Right atrium auricular region (tissue), 2 donors: ENCODE results near the gene MIX23. TPM values are rescaled to one million over a fixed set of nuclear protein-coding genes. Genes with fewer than 3 reads are reported as not detected.

Experiments
- DNase-seq: peaks from one replicate; pipeline ENCODE4 v3.0.0-alpha.2; 2019; ENCODE audit warnings: low spot score
- H3K27ac ChIP-seq, 2 donors: fragments of 200-600 bp; sonication (generic); 1 replicate in 1 of 2; 2 replicates in 1 of 2; pipeline ENCODE4 v1.5.1; 2016 to 2019
- H3K27me3 ChIP-seq, 2 donors: fragments of 200-600 bp; sonication (generic); one replicate each; pipeline versions ENCODE4 v1.5.1 to v1.6.0; 2017 to 2019
- H3K36me3 ChIP-seq: fragments of 200-600 bp; sonication (generic); one replicate; pipeline ENCODE4 v1.5.1; 2016
- H3K4me1 ChIP-seq, 2 donors: fragments of 200-600 bp; sonication (generic); one replicate each; pipeline versions ENCODE4 v1.5.1 to v1.6.0; 2017 to 2019
- H3K4me3 ChIP-seq, 2 donors: fragments of 200-600 bp; sonication (generic); 1 replicate in 1 of 2; 2 replicates in 1 of 2; pipeline ENCODE4 v1.5.1; 2017 to 2019; ENCODE audit warnings: mild to moderate bottlenecking in 1 of 2, moderate library complexity in 1 of 2
- H3K9me3 ChIP-seq, 2 donors: fragments of 200-600 bp; sonication (generic); one replicate each; pipeline ENCODE4 v1.5.1; 2019
- CTCF ChIP-seq, 2 donors: fragments of 200-600 bp; sonication (generic); IDR thresholded peaks; one replicate each; pipeline ENCODE4 v1.5.1; 2019; ENCODE audit warnings: antibody characterized with exemption in 2 of 2
- total RNA-seq, 2 donors: library from RNA; depleted of rRNA; stranded (reverse); fragments of >200 nt; gene quantifications; one replicate each; pipeline ENCODE4 v1.1.0, GENCODE V29; 2016

MIX23 gene
- total RNA-seq, 2 donors from 2014 or later: 15.5 to 19.5 TPM

GRCh38 chr3:122398920-122399319 is 15.9 kb upstream of the MIX23 start:
- Histone ChIP-seq H3K36me3 (peaks cover 10% of the 10 kb centered on the region), H3K27ac (no peak overlapping the region), H3K9me3 (no peaks in the 10 kb centered on the region), H3K27me3 (no peaks in the 10 kb centered on the region), H3K4me3 (no peak overlapping the region), H3K4me1 (no peaks in the 10 kb centered on the region)
- DNase-seq: no peak
- TF ChIP-seq CTCF (IDR thresholded peaks at IDR 0.05): no peak

- H3K9me3 ChIP-seq: no peaks in the 10 kb centered on the region
- H3K27me3 ChIP-seq: no peaks in the 10 kb centered on the region
- TF ChIP-seq CTCF (IDR thresholded peaks at IDR 0.05): no peak
- no peaks in the 10 kb centered on the region for H3K36me3 ChIP-seq
- H3K4me3 ChIP-seq: no peak overlapping the region
- no peak overlapping the region for H3K27ac ChIP-seq
- no peak for DNase-seq
- peaks cover 0 to 15% of the 10 kb centered on the region in 2 donors for H3K4me1 ChIP-seq
Observed at GRCh38 chr3:122397201-122397600, 14.2 kb upstream of the MIX23 start.

- Histone ChIP-seq H3K36me3 (no peaks in the 10 kb centered on the region), H3K9me3 (no peaks in the 10 kb centered on the region), H3K27ac (no peak overlapping the region), H3K27me3 (no peaks in the 10 kb centered on the region), H3K4me3 (no peak overlapping the region), H3K4me1 (peaks cover 0 to 15% of the 10 kb centered on the region in 2 donors)
- no peak for DNase-seq
- no peak for TF ChIP-seq CTCF (IDR thresholded peaks at IDR 0.05)
Observed at GRCh38 chr3:122396511-122396910, 13.5 kb upstream of the MIX23 start.

- Histone ChIP-seq H3K27ac (no peak overlapping the region), H3K4me3 (no peak overlapping the region), H3K36me3 (no peaks in the 10 kb centered on the region), H3K4me1 (peaks cover 0 to 19% of the 10 kb centered on the region in 2 donors), H3K27me3 (no peaks in the 10 kb centered on the region), H3K9me3 (no peaks in the 10 kb centered on the region)
- no peak for DNase-seq
- TF ChIP-seq CTCF (IDR thresholded peaks at IDR 0.05): no peak
Observed at GRCh38 chr3:122395582-122395981, 12.6 kb upstream of the MIX23 start.

- Histone ChIP-seq H3K9me3 (no peaks in the 10 kb centered on the region), H3K27me3 (no peaks in the 10 kb centered on the region), H3K4me1 (peaks cover 0 to 27% of the 10 kb centered on the region in 2 donors), H3K36me3 (no peaks in the 10 kb centered on the region), H3K4me3 (no peak overlapping the region), H3K27ac (no peak overlapping the region)
- TF ChIP-seq CTCF (IDR thresholded peaks at IDR 0.05): no peak
- DNase-seq: no peak
Observed at GRCh38 chr3:122394173-122394572, 11.1 kb upstream of the MIX23 start.
